Uterus (tissue), 2 donors: ENCODE results near the gene ARRB2.

Experiments used
- POLR2A ChIP-seq, 2 donors: fragments of 450-650 bp; IDR thresholded peaks; one replicate each; pipeline ENCODE4 v1.6.1; 2016; ENCODE audit warnings: antibody characterized with exemption in 2 of 2, mild to moderate bottlenecking in 1 of 2, moderate library complexity in 1 of 2
- TF ChIP-seq, protein P1 (sequence below), 4 experiments: fragments of 200-600 bp in 2 of 4; fragments of 450-650 bp in 2 of 4; sonication (generic) in 2 of 4; IDR thresholded peaks; one replicate each; pipeline ENCODE4 v1.5.1; 2016 to 2019; ENCODE audit warnings: antibody characterized with exemption in 4 of 4, mild to moderate bottlenecking in 2 of 4, moderate library complexity in 1 of 4

DNA sequence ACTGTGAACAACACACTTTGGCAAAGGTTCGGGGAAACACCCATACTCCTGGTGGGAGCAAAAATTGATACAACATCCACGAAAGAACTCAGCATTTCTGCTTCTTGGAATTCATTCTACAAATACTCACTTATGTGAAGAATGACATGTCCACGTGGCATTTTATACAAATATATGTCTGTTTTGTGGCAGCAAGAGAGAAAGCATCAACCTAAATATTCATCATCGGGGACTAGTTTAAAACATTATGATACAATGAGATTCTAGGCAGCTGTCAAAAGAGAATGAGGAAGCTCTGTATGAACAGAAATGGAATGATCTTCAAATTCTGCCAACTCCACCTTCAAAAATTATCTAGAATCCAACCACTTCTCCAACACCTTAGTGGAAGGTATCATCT lies 43.3 kb upstream of the ARRB2 start:
- TF ChIP-seq, protein P1, sequence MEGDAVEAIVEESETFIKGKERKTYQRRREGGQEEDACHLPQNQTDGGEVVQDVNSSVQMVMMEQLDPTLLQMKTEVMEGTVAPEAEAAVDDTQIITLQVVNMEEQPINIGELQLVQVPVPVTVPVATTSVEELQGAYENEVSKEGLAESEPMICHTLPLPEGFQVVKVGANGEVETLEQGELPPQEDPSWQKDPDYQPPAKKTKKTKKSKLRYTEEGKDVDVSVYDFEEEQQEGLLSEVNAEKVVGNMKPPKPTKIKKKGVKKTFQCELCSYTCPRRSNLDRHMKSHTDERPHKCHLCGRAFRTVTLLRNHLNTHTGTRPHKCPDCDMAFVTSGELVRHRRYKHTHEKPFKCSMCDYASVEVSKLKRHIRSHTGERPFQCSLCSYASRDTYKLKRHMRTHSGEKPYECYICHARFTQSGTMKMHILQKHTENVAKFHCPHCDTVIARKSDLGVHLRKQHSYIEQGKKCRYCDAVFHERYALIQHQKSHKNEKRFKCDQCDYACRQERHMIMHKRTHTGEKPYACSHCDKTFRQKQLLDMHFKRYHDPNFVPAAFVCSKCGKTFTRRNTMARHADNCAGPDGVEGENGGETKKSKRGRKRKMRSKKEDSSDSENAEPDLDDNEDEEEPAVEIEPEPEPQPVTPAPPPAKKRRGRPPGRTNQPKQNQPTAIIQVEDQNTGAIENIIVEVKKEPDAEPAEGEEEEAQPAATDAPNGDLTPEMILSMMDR (IDR thresholded peaks at IDR 0.05) = no peak
- no peak for TF ChIP-seq POLR2A (IDR thresholded peaks at IDR 0.05)
